ENCODE results near the gene IFNL3. TPM values are rescaled to one million over a fixed set of nuclear protein-coding genes. Genes with fewer than 3 reads are reported as not detected.
A peak's percentile ranks its signal among the peaks of the same experiment; 100 is the strongest.

Gene IFNL3
- total and polyA plus RNA-seq, 9 of the 15 experiments (the other 6 are each of a cell fraction or from before 2014, with no cell fraction given), result not detected

- TF ChIP-seq TFAP4 (CRISPR knock-in tag; IDR thresholded peaks at IDR 0.05; ENCODE audit: borderline replicate concordance) (peak; percentile 78), EP300 (IDR thresholded peaks at IDR 0.05; ENCODE audit: low read length) (peak; percentile 28; the same call in 1 of the 2 replicates), SRF (CRISPR knock-in tag; IDR thresholded peaks at IDR 0.05) (peak in 1 of 2 experiments; percentile 41; a peak in 1 of 4 replicates), KLF1 (tag; IDR thresholded peaks at IDR 0.05) (0 out of 2 replicates have a peak, but pooled peaks have one; percentile 31), NFRKB (IDR thresholded peaks at IDR 0.05; ENCODE audit: low read depth) (no peak), SOX6 (IDR thresholded peaks at IDR 0.05) (peak; percentile 60; the same call in 1 of the 2 replicates), ATF1 (CRISPR knock-in tag; IDR thresholded peaks at IDR 0.05) (no peak), ATF1 (tag; IDR thresholded peaks at IDR 0.05) (peak; percentile 30; the same call in 1 of the 2 replicates), SRSF9 (IDR thresholded peaks at IDR 0.05; ENCODE audit: borderline replicate concordance, low read depth, low read length) (no peak), ZFX (CRISPR knock-in tag; IDR thresholded peaks at IDR 0.05) (peak; percentile 45), ZNF778 (CRISPR knock-in tag; IDR thresholded peaks at IDR 0.05) (no peak), ZEB2 (IDR thresholded peaks at IDR 0.05) (peak; percentile 70; the same call in 1 of the 2 replicates), CREM (IDR thresholded peaks at IDR 0.05; ENCODE audit: low read depth) (peak; percentile 30; the same call in 1 of the 2 replicates), CHD2 (IDR thresholded peaks at IDR 0.05; ENCODE audit: low read depth, low read length) (no peak)
- TF ChIP-seq, protein P1, sequence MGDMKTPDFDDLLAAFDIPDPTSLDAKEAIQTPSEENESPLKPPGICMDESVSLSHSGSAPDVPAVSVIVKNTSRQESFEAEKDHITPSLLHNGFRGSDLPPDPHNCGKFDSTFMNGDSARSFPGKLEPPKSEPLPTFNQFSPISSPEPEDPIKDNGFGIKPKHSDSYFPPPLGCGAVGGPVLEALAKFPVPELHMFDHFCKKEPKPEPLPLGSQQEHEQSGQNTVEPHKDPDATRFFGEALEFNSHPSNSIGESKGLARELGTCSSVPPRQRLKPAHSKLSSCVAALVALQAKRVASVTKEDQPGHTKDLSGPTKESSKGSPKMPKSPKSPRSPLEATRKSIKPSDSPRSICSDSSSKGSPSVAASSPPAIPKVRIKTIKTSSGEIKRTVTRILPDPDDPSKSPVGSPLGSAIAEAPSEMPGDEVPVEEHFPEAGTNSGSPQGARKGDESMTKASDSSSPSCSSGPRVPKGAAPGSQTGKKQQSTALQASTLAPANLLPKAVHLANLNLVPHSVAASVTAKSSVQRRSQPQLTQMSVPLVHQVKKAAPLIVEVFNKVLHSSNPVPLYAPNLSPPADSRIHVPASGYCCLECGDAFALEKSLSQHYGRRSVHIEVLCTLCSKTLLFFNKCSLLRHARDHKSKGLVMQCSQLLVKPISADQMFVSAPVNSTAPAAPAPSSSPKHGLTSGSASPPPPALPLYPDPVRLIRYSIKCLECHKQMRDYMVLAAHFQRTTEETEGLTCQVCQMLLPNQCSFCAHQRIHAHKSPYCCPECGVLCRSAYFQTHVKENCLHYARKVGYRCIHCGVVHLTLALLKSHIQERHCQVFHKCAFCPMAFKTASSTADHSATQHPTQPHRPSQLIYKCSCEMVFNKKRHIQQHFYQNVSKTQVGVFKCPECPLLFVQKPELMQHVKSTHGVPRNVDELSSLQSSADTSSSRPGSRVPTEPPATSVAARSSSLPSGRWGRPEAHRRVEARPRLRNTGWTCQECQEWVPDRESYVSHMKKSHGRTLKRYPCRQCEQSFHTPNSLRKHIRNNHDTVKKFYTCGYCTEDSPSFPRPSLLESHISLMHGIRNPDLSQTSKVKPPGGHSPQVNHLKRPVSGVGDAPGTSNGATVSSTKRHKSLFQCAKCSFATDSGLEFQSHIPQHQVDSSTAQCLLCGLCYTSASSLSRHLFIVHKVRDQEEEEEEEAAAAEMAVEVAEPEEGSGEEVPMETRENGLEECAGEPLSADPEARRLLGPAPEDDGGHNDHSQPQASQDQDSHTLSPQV (IDR thresholded peaks at IDR 0.05), result peak; percentile 64; the same call in 1 of the 2 replicates
- TF ChIP-seq, protein P2, sequence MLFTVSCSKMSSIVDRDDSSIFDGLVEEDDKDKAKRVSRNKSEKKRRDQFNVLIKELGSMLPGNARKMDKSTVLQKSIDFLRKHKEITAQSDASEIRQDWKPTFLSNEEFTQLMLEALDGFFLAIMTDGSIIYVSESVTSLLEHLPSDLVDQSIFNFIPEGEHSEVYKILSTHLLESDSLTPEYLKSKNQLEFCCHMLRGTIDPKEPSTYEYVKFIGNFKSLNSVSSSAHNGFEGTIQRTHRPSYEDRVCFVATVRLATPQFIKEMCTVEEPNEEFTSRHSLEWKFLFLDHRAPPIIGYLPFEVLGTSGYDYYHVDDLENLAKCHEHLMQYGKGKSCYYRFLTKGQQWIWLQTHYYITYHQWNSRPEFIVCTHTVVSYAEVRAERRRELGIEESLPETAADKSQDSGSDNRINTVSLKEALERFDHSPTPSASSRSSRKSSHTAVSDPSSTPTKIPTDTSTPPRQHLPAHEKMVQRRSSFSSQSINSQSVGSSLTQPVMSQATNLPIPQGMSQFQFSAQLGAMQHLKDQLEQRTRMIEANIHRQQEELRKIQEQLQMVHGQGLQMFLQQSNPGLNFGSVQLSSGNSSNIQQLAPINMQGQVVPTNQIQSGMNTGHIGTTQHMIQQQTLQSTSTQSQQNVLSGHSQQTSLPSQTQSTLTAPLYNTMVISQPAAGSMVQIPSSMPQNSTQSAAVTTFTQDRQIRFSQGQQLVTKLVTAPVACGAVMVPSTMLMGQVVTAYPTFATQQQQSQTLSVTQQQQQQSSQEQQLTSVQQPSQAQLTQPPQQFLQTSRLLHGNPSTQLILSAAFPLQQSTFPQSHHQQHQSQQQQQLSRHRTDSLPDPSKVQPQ (CRISPR knock-in tag; IDR thresholded peaks at IDR 0.05; ENCODE audit: borderline replicate concordance), result no peak
These were observed 9.9 kb upstream of the IFNL3 start (continued) for GRCh38 chr19:39254531-39255345.
